Measurements from ENCODE around the gene PAK2. TPM values are rescaled to one million over a fixed set of nuclear protein-coding genes. Genes with fewer than 3 reads are reported as not detected.

Gene PAK2
- total and polyA plus RNA-seq, 9 of the 15 experiments (the other 6 are each of a cell fraction or from before 2014, with no cell fraction given): 13.2 to 72.4 (median 35.7) TPM

DNA sequence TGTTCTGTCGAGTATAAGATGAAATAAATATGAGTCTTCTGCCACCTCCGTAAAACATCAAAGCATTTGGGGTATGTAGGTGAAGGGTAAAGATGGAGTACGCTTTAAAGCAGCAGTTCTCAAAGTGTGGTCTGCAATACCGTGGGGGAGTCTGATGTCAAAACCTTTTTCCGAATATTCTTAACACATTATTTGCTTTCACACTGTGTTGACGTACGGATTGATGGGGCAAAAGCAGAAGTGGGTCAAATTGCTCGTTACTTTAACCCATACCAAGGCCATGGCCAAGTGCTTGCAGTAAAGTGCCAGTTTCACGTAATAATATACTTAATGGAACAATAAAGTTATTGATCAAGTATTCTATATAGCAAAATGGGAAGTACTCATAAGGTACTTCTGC is 36.3 kb downstream of the PAK2 start:
- ChIA-PET POLR2A (no interaction called here), CTCF (ENCODE audit: low intra/inter-chr PET ratio) (no interaction called here)
- Histone ChIP-seq H4K20me1 (replicated peaks; ENCODE audit: control insufficient read depth, insufficient read depth, low read length) (no peaks in the 10 kb centered on the region), H3K4me1 (replicated peaks in 1 of 2; ENCODE audit: control insufficient read depth in 2 of 2, insufficient read depth in 2 of 2, low read length in 2 of 2) (no peaks in the 10 kb centered on the region), H2AFZ (ENCODE audit: low read depth, low read length) (no peak overlapping the region), H3K4me3 (no peak overlapping the region), H3K9ac (ENCODE audit: insufficient read depth in 1 of 2, low read depth in 2 of 2, low read length in 2 of 2) (no peak overlapping the region), H3K79me2 (ENCODE audit: control insufficient read depth, insufficient read depth, low read length) (peaks cover 93% of the 10 kb centered on the region), H3K9me3 (replicated peaks; ENCODE audit: control insufficient read depth, insufficient read depth, low read depth, low read length) (peaks cover 12% of the 10 kb centered on the region), H3K36me3 (ENCODE audit: control insufficient read depth, insufficient read depth, low read length) (peaks cover 25% of the 10 kb centered on the region; the same call in 2 of the 3 replicates), H3K27ac (ENCODE audit: extremely low read depth, low read depth, low read length) (no peak overlapping the region), H3K4me2 (ENCODE audit: insufficient read depth, low read length) (no peak overlapping the region), H3K9me1 (ENCODE audit: control insufficient read depth, insufficient read depth, low read length) (no peaks in the 10 kb centered on the region), H3K27me3 (ENCODE audit: control insufficient read depth in 2 of 2, insufficient read depth in 2 of 2, low read length in 2 of 2) (no peaks in the 10 kb centered on the region)
- FAIRE-seq (no peak), DNase-seq (ENCODE audit: extremely low read depth in 1 of 4, low spot score in 3 of 4) (no peak), ATAC-seq (no peak)
- TF ChIP-seq, protein P1, sequence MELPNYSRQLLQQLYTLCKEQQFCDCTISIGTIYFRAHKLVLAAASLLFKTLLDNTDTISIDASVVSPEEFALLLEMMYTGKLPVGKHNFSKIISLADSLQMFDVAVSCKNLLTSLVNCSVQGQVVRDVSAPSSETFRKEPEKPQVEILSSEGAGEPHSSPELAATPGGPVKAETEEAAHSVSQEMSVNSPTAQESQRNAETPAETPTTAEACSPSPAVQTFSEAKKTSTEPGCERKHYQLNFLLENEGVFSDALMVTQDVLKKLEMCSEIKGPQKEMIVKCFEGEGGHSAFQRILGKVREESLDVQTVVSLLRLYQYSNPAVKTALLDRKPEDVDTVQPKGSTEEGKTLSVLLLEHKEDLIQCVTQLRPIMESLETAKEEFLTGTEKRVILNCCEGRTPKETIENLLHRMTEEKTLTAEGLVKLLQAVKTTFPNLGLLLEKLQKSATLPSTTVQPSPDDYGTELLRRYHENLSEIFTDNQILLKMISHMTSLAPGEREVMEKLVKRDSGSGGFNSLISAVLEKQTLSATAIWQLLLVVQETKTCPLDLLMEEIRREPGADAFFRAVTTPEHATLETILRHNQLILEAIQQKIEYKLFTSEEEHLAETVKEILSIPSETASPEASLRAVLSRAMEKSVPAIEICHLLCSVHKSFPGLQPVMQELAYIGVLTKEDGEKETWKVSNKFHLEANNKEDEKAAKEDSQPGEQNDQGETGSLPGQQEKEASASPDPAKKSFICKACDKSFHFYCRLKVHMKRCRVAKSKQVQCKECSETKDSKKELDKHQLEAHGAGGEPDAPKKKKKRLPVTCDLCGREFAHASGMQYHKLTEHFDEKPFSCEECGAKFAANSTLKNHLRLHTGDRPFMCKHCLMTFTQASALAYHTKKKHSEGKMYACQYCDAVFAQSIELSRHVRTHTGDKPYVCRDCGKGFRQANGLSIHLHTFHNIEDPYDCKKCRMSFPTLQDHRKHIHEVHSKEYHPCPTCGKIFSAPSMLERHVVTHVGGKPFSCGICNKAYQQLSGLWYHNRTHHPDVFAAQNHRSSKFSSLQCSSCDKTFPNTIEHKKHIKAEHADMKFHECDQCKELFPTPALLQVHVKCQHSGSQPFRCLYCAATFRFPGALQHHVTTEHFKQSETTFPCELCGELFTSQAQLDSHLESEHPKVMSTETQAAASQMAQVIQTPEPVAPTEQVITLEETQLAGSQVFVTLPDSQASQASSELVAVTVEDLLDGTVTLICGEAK (IDR thresholded peaks at IDR 0.05): peak; percentile 54; the same call in 1 of the 2 replicates
- TF ChIP-seq, protein P1 (CRISPR knock-in tag; IDR thresholded peaks at IDR 0.05): no peak
- TF ChIP-seq SP1 (CRISPR knock-in tag; IDR thresholded peaks at IDR 0.05) (no peak), SPI1 (IDR thresholded peaks at IDR 0.05; ENCODE audit: borderline replicate concordance, low read depth, low read length) (0 out of 2 replicates have a peak, but pooled peaks have one; percentile 40)
- WGBS (ENCODE audit: insufficient coverage, low coverage, missing lambda C conversion rate): 83% methylated on average over 9 of the region's 9 CpGs
- intact Hi-C loops (cut with micrococcal nuclease) (no loop called here), in situ Hi-C loops (cut with MboI) (no loop called here)
- BruUV-seq (replicated peaks): no TSS peak
